Activated T-cell treated with anti-CD3 and anti-CD28 coated beads, Interleukin-2, amount 50 U/mL, for 24 hours (primary cell): ENCODE data around the gene TXNL1.

ENCODE experiments used
- DNase-seq: peaks from one replicate; pipeline ENCODE4 v3.0.0-alpha.2; 2020
- H3K27ac Mint-ChIP-seq: 2 replicates; pipeline ENCODE4 v1.8.0; 2020; ENCODE audit warnings: mild to moderate bottlenecking, mixed read lengths
- H3K27me3 Mint-ChIP-seq: 2 replicates; pipeline ENCODE4 v1.8.0; 2020; ENCODE audit warnings: mixed read lengths
- H3K36me3 Mint-ChIP-seq: 2 replicates; pipeline ENCODE4 v1.8.0; 2020; ENCODE audit warnings: low read depth, mixed read lengths
- H3K4me1 Mint-ChIP-seq: 2 replicates; pipeline ENCODE4 v1.8.0; 2020; ENCODE audit warnings: low read depth, mixed read lengths
- H3K4me3 Mint-ChIP-seq: 2 replicates; pipeline ENCODE4 v1.8.0; 2020; ENCODE audit warnings: mild to moderate bottlenecking, moderate library complexity, mixed read lengths
- H3K9me3 Mint-ChIP-seq: 2 replicates; pipeline ENCODE4 v1.8.0; 2020; ENCODE audit warnings: mixed read lengths

The TXNL1 gene

GRCh38 chr18:56568986-56569385, 69.4 kb downstream of the TXNL1 start:
- Mint-ChIP-seq H3K4me1 (no peaks in the 10 kb centered on the region), H3K9me3 (no peaks in the 10 kb centered on the region), H3K27ac (no peak overlapping the region), H3K36me3 (no peaks in the 10 kb centered on the region), H3K4me3 (no peak overlapping the region), H3K27me3 (peaks cover 3% of the 10 kb centered on the region)
- no peak for DNase-seq

DNA sequence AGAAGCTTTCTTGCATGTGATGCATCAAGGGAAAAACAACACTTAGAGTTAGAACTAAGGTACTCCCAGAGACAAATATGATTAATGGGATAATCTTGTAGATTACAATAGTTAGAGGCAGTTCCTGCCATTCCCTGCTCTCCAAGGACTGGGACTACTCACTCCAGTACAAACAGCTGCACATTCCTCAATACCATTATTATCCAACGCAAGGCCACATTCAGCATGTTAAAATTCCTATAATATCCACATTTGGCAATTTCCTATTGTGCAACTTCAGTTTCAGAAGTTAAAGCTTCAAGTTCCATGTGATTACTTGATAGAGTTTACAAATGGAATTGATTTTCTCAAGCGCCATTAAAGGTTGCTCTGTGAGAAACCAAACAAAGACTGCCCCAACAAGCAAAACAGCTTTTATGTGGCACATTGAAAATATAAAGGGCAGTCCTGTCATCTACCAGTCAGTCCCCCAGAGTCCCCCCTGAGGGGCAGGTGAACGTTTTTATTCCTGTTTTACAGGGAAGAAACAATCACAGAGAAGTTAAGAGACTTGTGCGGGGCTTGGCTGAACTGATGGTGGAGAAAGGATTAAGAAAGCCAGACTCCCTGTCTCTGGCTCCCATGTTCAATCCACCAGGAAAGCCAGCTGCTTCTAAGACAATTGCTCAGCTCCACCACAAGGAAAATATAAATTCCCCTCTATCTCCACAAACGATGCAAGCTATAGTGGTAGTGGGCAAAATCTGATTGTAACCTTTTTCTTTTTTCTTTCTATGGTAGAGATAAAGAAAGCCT, 72.6 kb downstream of the TXNL1 start:
- Mint-ChIP-seq H3K4me3 (no peak overlapping the region), H3K9me3 (no peaks in the 10 kb centered on the region), H3K27ac (no peak overlapping the region), H3K27me3 (peaks cover 2% of the 10 kb centered on the region), H3K4me1 (no peaks in the 10 kb centered on the region), H3K36me3 (no peaks in the 10 kb centered on the region)
- no peak for DNase-seq

- no peaks in the 10 kb centered on the region for H3K27me3 Mint-ChIP-seq
- H3K4me1 Mint-ChIP-seq = no peaks in the 10 kb centered on the region
- no peaks in the 10 kb centered on the region for H3K9me3 Mint-ChIP-seq
- no peak for DNase-seq
- H3K36me3 Mint-ChIP-seq = no peaks in the 10 kb centered on the region
- no peak overlapping the region for H3K4me3 Mint-ChIP-seq
- no peak overlapping the region for H3K27ac Mint-ChIP-seq
Observed at GRCh38 chr18:56565046-56565445, 73.3 kb downstream of the TXNL1 start.

DNA sequence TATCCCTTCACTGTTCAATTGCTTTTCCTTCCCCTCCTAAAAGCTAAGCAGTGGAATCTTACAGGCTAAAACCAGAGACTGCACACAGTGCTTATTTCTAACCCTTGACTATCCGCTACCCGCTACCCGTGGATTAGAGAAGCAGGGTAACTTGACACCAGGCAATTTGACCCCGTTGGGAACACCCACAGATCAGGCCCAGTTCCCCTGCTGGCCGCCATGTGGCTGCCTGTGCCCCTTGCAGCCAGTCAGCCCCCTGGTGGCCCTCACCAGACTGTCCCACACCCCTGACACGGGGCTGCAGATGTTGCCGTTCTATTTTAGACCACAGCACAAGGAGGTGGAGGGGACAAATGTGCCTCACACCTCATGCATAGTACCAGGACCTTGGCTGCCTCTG, 74.8 kb downstream of the TXNL1 start:
- Mint-ChIP-seq H3K27ac (no peak overlapping the region), H3K4me3 (no peak overlapping the region), H3K36me3 (no peaks in the 10 kb centered on the region), H3K9me3 (no peaks in the 10 kb centered on the region), H3K4me1 (no peaks in the 10 kb centered on the region), H3K27me3 (no peaks in the 10 kb centered on the region)
- no peak for DNase-seq

DNA sequence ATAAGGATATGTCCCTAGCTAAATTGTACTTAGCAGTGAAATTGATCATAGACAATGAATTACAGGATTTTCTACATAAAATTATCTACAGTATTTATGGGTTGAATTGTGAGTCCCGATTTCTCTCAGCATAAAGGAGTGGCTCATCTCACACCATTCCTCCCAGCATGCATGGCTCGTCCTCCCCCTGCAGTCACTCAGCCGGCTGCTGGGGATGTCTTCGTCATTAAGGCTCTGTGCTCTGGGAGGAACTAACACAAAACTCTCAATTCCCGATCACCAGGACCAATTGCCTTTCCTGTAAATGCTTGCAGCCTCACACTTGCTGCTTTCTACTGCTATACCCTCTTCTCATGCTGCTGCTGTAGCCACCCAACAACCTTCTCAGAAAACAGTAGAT, 75.9 kb downstream of the TXNL1 start:
- Mint-ChIP-seq H3K4me3 (no peak overlapping the region), H3K4me1 (no peaks in the 10 kb centered on the region), H3K36me3 (no peaks in the 10 kb centered on the region), H3K27ac (no peak overlapping the region), H3K9me3 (no peaks in the 10 kb centered on the region), H3K27me3 (no peaks in the 10 kb centered on the region)
- DNase-seq = no peak

- no peak for DNase-seq
- peaks cover 6% of the 10 kb centered on the region for H3K27me3 Mint-ChIP-seq
- no peaks in the 10 kb centered on the region for H3K36me3 Mint-ChIP-seq
- no peaks in the 10 kb centered on the region for H3K9me3 Mint-ChIP-seq
- H3K27ac Mint-ChIP-seq = no peak overlapping the region
- no peak overlapping the region for H3K4me3 Mint-ChIP-seq
- no peaks in the 10 kb centered on the region for H3K4me1 Mint-ChIP-seq
Observed at GRCh38 chr18:56560992-56561391, 77.4 kb downstream of the TXNL1 start.

DNA sequence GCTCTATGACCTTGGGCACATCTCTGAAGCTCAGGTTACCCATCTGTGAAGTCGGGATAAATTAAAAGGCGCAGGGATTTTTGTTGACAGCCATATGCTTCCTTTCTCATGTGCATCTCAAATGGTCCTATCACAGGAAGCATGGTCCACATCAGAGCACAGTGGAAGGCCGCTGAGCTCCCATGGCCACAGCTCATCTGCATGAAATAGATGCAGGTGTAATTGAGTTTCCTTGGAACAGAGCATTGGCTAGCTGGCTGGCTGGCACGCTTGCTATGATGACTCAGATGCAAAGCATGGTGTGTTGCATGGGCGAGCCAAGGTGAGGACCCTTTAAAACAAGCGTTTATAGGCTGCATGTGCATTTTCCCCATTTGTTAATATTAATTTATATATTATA, 79.3 kb downstream of the TXNL1 start:
- H3K27me3 Mint-ChIP-seq = peaks cover 6% of the 10 kb centered on the region
- no peak overlapping the region for H3K27ac Mint-ChIP-seq
- no peaks in the 10 kb centered on the region for H3K36me3 Mint-ChIP-seq
- no peaks in the 10 kb centered on the region for H3K4me1 Mint-ChIP-seq
- no peak overlapping the region for H3K4me3 Mint-ChIP-seq
- no peak for DNase-seq
- no peaks in the 10 kb centered on the region for H3K9me3 Mint-ChIP-seq

GRCh38 chr18:56556907-56557306, 81.5 kb downstream of the TXNL1 start:
- no peaks in the 10 kb centered on the region for H3K4me1 Mint-ChIP-seq
- no peak overlapping the region for H3K27ac Mint-ChIP-seq
- H3K9me3 Mint-ChIP-seq = no peaks in the 10 kb centered on the region
- no peaks in the 10 kb centered on the region for H3K36me3 Mint-ChIP-seq
- H3K4me3 Mint-ChIP-seq = no peak overlapping the region
- peaks cover 6% of the 10 kb centered on the region for H3K27me3 Mint-ChIP-seq
- DNase-seq = no peak

GRCh38 chr18:56550121-56550520, 88.3 kb downstream of the TXNL1 start:
- Mint-ChIP-seq H3K4me1 (no peaks in the 10 kb centered on the region), H3K9me3 (no peaks in the 10 kb centered on the region), H3K27me3 (peaks cover 3% of the 10 kb centered on the region), H3K36me3 (no peaks in the 10 kb centered on the region), H3K27ac (no peak overlapping the region), H3K4me3 (no peak overlapping the region)
- DNase-seq = no peak
